ENCODE measurements around the gene MOGAT2.

MOGAT2 gene

DNA sequence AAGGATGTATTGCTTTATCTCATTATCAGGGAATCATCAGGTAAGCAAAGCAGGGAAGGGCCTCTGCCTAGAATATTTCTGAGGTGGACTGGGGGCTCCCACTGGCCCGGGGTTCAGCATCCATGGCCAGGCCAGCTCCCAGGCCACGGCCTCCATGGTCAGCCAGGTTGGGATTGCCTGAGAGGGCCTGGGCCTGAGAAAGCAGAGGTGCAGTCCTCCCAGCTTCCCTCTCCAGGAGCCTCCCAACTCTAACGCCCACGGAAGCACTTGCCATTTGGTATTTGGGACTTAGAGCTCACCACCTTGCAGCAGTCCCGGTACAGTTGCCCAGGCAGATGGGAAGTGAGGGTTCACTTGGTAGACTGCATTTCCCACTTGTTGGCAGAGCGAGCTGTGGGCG lies 63.7 kb downstream of the MOGAT2 start:
- no peak for DNase-seq

DNA sequence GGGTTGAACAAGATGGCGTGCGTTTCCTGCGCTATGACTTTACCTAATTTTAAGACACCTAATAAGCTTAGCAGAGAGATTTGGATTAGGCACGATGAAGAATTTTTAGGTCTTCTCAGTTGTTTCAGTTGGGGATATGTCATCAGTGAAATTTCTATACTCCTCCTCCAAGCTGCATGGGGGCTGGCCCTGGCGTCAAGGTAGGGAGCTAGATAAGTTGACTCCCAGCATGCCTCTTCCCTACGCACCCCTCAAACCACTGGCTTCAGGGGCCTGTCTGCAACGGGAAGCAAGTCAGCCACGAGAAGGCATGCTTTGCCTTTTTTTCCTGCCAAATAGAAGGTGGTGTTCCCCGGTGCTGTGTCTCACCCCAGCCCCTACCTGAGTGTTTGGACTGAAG lies 64.2 kb downstream of the MOGAT2 start:
- DNase-seq, result no peak

Data from right forelimb (tissue), 1 donor.